Measurements from ENCODE around the gene TTLL1. TPM values are rescaled to one million over a fixed set of nuclear protein-coding genes. Genes with fewer than 3 reads are reported as not detected.

The TTLL1 gene
- total and polyA plus RNA-seq, 7 donors, result 1.2 to 4.9 (median 2.2) TPM

DNA sequence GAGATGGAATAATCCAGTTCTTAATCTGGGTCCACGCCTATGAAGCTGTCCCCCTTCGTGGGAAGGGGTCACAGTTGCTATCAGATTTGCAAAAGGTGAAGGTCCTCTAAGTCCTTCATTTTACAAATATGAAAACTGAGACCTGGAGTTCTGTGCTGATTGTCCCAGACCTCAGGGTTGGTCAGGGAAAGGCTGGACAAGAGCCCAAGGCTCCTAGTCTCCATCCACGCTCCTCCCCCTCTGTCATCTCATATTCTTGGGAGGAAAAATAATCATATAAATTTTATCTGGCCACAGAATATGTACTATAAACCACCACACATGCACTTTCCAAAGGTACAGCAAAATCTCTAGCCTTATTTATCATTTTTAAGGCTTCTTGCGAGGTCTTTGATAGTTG lies 79.7 kb downstream of the TTLL1 start:
- WGBS, 3 donors, result 85 to 90% (median 86%) methylated on average over 4 of the region's 4 CpGs
- ATAC-seq (no peak), DNase-seq (no peak)
- H3K27me3 ChIP-seq (ENCODE audit: insufficient read depth in 3 of 3, low read length in 2 of 3), result no peaks in the 10 kb centered on the region
- H3K4me3 ChIP-seq, result no peak overlapping the region
- intact Hi-C loops (cut with DNase I), result no loop called here
- H3K36me3 ChIP-seq (ENCODE audit: insufficient read depth in 1 of 2, low read depth in 1 of 2), result no peaks in the 10 kb centered on the region
- H3K4me1 ChIP-seq, result peaks cover 36% of the 10 kb centered on the region
- TF ChIP-seq, protein P1, sequence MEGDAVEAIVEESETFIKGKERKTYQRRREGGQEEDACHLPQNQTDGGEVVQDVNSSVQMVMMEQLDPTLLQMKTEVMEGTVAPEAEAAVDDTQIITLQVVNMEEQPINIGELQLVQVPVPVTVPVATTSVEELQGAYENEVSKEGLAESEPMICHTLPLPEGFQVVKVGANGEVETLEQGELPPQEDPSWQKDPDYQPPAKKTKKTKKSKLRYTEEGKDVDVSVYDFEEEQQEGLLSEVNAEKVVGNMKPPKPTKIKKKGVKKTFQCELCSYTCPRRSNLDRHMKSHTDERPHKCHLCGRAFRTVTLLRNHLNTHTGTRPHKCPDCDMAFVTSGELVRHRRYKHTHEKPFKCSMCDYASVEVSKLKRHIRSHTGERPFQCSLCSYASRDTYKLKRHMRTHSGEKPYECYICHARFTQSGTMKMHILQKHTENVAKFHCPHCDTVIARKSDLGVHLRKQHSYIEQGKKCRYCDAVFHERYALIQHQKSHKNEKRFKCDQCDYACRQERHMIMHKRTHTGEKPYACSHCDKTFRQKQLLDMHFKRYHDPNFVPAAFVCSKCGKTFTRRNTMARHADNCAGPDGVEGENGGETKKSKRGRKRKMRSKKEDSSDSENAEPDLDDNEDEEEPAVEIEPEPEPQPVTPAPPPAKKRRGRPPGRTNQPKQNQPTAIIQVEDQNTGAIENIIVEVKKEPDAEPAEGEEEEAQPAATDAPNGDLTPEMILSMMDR (IDR thresholded peaks at IDR 0.05), result no peak
- H3K9me3 ChIP-seq, result no peaks in the 10 kb centered on the region
- no peak overlapping the region for H3K27ac ChIP-seq

DNA sequence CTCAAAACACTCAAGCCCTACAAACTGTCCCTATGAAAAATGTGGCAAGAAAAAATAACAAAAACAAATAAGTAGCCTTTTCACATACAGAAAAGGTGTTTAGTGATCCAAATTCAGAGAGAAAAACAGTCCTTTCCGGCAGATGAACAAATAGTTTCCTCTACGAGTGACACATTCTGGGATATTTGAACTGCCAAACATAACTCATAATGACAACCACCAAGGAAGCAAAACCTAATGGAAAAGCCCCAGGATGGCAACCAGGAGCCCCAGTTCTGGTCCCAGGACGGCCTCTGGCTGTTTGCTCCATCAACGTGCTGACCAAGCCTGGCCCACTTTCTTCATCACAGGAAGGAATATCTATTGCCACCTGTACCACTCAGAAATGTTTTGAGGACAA lies 80.3 kb downstream of the TTLL1 start:
- Histone ChIP-seq H3K9me3 (no peaks in the 10 kb centered on the region), H3K4me1 (peaks cover 35% of the 10 kb centered on the region), H3K4me3 (no peak overlapping the region), H3K27ac (no peak overlapping the region), H3K27me3 (ENCODE audit: insufficient read depth in 3 of 3, low read length in 2 of 3) (no peaks in the 10 kb centered on the region), H3K36me3 (ENCODE audit: insufficient read depth in 1 of 2, low read depth in 1 of 2) (no peaks in the 10 kb centered on the region)
- 75 to 80% (median 79%) methylated on average over 4 of the region's 4 CpGs for WGBS, 3 donors
- TF ChIP-seq, protein P1 (IDR thresholded peaks at IDR 0.05), result no peak
- intact Hi-C loops (cut with DNase I), result no loop called here
- ATAC-seq (no peak), DNase-seq (no peak)

DNA sequence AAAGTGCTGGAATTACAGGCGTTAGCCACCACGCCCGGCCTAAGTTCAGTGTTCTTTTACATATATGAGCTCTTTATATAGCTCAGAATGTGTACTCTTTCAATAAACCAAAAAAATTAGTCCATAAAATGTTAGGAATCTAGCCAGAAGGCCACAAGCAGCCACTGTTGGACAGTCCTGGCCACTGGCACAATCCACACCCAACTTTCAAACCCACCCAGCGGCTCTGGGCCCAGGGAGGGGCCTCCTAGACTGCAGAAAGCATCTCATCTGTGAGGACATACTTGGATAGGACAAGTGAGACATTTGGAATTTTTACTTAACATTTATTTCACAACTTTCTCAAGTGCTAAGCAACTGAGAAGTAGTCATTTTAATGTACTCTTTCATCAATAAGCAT lies 80.7 kb downstream of the TTLL1 start:
- H3K4me3 ChIP-seq, result no peak overlapping the region
- peak in 1 of 2 donors; percentile 46 for DNase-seq
- intact Hi-C loops (cut with DNase I), result no loop called here

DNA sequence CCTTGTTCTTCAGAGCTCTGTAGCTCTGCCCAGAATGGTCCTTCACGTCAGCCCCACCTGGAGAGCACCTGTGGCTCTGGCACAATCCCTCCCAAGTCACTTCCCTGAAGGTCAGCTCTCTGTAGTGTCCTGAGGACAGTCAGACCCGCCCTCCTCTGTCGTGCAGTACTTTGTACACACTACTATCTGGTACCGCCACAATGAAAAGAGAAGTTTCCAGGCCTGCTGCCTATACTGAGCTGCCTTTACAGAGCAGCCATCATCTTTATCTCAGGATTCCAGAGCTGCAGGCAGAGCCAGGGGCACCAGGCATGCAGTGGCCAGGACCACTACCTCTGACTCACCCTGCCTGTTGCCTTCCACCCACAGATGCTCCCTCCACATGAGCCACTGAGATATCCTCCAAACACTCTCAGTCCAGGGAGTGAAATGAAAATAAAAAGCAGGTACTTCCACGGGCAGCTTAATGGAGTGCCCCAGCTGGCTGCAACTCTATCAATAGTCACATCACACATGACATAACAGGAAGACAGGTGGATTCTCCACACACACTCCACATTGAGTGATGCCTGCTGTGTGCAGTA lies 81.6 kb downstream of the TTLL1 start:
- H3K9me3 ChIP-seq, result no peaks in the 10 kb centered on the region
- no peak for DNase-seq
- H3K27me3 ChIP-seq (ENCODE audit: insufficient read depth in 3 of 3, low read length in 2 of 3), result no peaks in the 10 kb centered on the region
- TF ChIP-seq, protein P1 (IDR thresholded peaks at IDR 0.05), result no peak
- H3K27ac ChIP-seq, result peak overlapping the region; percentile 27
- no peak overlapping the region for H3K4me3 ChIP-seq
- peak; percentile 55 to 80 (median 65) for ATAC-seq
- intact Hi-C loops (cut with DNase I), result no loop called here
- no peaks in the 10 kb centered on the region for H3K36me3 ChIP-seq (ENCODE audit: insufficient read depth in 1 of 2, low read depth in 1 of 2)
- WGBS, 3 donors, result 62 to 74% (median 65%) methylated on average over 5 of the region's 5 CpGs
- peaks cover 26% of the 10 kb centered on the region for H3K4me1 ChIP-seq

More for the DNA sequence above, 80.7 kb downstream of the TTLL1 start:
- Histone ChIP-seq H3K4me1 (peaks cover 31% of the 10 kb centered on the region), H3K27me3 (ENCODE audit: insufficient read depth in 3 of 3, low read length in 2 of 3) (no peaks in the 10 kb centered on the region), H3K27ac (no peak overlapping the region), H3K9me3 (no peaks in the 10 kb centered on the region), H3K36me3 (ENCODE audit: insufficient read depth in 1 of 2, low read depth in 1 of 2) (no peaks in the 10 kb centered on the region)
- ATAC-seq, result no peak
- TF ChIP-seq, protein P1 (IDR thresholded peaks at IDR 0.05), result no peak
- WGBS, 3 donors, result 85 to 98% (median 95%) methylated on average over 4 of the region's 4 CpGs

DNA sequence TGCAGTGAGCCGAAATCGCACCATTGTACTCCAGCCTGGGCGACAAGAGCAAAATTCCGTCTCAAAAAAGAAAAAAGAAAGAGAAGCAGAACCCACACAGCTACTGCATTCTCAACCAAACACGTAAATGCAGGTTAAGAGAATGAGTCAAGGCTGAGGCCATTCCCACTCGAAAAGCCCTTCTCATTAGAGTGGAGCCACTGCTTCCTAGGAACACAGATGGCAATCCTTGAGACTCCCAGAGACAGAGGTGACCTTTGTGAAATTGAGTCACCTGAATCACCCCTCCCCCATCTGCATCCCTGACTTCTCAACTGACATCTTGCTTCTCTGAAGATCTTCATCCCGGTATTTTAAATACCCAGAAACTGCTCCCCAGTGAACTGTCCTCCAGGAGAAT lies 82.4 kb downstream of the TTLL1 start:
- intact Hi-C loops (cut with DNase I), result no loop called here
- Histone ChIP-seq H3K36me3 (ENCODE audit: insufficient read depth in 1 of 2, low read depth in 1 of 2) (no peaks in the 10 kb centered on the region), H3K27ac (no peak overlapping the region), H3K27me3 (ENCODE audit: insufficient read depth in 3 of 3, low read length in 2 of 3) (no peaks in the 10 kb centered on the region), H3K9me3 (no peaks in the 10 kb centered on the region), H3K4me1 (peaks cover 35% of the 10 kb centered on the region), H3K4me3 (no peak overlapping the region)
- DNase-seq (no peak), ATAC-seq (peak in 1 of 4 donors; percentile 35)
- 90 to 97% (median 92%) methylated on average over 7 of the region's 7 CpGs for WGBS, 3 donors
- TF ChIP-seq, protein P1 (IDR thresholded peaks at IDR 0.05), result no peak

All from psoas muscle (tissue), 8 donors.